NCI-H128 (cell line): Measurements from ENCODE around the gene TSEN54.
"Not testable (repeated sequence)": the region's sequence is repeated elsewhere in the genome, so short reads cannot be mapped to it uniquely, and the experiment has no call there.

Experiments
- DNase-seq: peaks from one replicate; lab custom pipeline; 2025; ENCODE audit not compliant: unreplicated experiment; lab: John Stamatoyannopoulos, UW

TSEN54 gene

DNA sequence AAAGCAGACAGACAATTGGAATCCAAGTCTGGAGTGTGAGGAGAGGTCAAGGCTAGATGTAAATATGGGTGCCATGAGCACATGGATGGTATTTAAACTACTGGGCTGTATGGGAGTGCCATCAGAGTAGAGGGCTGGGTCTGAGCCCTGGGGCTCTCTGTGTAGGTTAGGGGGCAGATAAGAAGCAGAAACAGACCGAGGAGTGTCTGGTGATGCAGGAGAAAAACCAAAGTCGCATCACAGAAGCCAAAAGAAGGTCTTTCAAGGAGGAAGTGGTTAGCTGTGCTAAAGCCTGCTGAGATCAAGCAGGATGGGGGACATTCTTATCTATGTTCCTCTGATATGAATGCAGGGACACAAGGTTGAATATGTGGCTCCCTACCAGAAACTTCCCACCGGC, 1.9 kb downstream of the TSEN54 start:
- DNase-seq = no peak

- DNase-seq = no peak
These were observed 2.7 kb downstream of the TSEN54 start for GRCh38 chr17:75518983-75519537.

GRCh38 chr17:75520413-75520812, 4.1 kb downstream of the TSEN54 start:
- DNase-seq = not testable (repeated sequence)

- DNase-seq = no peak
These were observed 5.0 kb downstream of the TSEN54 start for GRCh38 chr17:75521290-75521689.

GRCh38 chr17:75521951-75522727, 5.8 kb downstream of the TSEN54 start:
- DNase-seq = no peak

DNA sequence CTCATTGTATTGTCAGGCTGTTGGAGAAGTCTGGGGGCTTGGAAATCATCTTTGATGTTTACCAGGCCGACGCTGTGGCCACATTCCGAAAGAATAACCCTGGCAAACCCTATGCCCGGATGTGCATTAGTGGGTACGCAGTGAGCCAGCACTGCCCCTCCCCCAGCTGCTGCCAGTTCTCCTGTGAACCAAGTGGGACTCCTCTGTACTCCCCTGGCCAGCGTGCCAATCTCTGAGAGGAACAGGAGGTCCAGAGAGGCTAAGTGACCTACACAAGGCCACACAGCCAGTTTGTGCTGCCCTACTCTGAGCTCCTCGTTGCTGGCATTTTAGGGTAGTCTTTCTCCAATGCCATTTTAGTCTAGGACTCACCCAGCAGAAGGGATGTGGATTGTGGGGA, 7.3 kb downstream of the TSEN54 start:
- no peak for DNase-seq

DNA sequence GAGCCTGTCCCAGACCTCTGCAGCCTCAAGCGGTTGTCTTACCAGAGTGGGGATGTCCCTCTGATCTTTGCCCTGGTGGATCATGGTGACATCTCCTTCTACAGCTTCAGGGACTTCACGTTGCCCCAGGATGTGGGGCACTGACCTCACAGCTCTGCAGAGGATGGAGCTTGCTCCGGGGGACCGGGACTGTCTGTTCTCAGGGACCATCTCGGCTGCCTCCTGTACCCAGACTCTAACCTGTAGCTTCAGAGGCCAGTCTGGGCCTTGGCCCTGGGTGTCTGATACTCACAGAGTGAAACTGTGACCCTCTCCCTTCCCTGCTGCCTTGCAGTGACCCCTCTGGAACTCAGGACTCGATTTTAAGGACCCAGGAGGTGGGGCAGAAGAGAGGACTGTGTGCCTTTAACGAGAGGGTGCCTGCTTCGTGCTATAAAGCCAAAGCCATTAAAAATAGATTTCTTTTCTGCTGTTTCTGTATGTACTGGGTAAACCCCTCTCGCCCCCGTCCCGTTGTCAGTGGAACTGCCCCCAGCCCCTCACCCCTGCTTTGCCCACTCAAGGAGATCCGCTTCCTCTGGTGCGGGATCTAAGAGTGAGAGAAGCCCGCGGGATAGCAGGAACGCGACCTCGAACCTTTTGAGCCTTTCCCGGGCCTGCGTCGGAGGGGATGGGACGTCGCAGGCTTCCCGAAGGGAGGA, 8.1 kb downstream of the TSEN54 start:
- DNase-seq = no peak

DNA sequence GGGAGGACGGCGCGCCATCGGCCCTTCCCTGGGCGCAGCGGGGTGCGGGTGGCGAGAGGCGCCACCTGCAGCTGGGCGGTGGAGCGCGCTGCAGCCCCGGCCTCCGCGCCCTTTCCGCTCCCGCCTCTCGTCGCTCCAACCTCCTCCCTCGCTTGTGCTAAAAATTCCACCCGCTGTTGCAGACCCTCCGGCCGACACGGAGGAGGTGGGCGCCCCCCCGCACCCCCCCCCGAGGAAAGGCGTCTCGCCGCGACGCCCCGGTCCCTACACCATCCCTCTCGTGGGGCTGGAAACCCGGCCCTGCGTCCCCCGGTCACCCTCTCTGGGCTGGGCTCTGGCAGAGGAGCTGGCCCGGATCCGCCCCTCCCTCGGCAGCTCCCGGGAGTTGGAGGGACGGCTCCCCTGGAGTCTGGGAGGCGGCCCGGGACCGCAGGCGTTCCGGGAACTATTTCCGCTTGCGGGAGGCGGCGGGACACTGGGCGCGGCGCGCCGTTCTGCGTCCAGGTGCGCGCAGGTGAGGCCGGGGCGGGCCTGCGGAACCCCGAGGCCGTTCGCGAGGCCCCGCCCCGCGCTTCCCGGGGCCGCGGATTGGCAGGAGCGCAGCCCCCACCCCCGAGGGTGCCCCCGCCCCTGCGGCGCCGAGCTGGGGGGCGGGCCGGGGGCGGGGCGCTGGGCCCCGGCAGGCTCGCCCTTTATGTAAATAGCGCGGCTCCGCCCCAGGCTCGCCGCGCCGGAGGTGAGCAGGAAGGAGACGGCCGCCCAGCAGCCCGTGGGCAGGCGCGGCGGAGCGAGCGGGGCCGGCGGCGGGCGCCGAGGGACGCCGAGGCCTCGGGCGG, 8.9 kb downstream of the TSEN54 start, which contains the start of gene LLGL2:
Gene LLGL2, plus strand, starts transcription at position 728 of the 836 bp plus-strand sequence. CDS start 17,730 bp downstream, outside the sequence.
- peak; percentile 78 for DNase-seq

GRCh38 chr17:75525806-75526554, 9.7 kb downstream of the TSEN54 start:
- no peak for DNase-seq

DNA sequence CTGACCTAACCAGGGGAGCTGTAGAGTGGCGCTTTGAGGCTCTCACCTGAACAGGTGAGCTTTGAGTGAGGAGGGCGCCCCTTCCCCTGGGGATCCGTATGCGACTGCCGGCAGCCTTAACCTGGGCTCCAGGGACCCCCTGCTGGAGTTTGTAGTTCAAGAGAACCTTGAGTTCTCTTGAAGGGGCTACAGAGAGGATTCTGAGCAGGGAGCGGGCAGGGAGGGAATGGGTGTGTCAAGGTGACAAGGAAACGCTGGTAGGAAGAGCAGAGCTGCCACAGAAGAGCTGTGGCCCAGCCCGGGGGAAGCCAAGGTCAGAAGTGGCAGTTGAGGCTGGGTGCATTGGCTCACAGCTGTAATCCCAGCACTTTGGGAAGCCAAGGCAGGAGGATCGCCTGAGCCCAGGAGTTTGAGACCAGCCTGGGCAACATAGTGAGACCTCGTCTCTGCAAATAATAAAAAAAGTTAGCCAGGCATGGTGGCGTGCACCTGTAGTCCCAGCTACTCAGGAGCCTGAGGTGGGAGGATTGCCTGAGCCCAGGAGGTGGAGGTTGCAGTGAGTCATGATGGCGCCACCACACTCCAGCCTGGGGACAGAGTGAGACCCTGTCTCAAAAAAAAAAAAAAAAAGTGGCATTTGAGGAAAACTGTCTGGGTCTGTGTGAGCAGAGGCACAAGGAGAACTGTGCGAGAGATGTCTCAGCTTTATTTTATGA, 10.4 kb downstream of the TSEN54 start:
- no peak for DNase-seq

DNA sequence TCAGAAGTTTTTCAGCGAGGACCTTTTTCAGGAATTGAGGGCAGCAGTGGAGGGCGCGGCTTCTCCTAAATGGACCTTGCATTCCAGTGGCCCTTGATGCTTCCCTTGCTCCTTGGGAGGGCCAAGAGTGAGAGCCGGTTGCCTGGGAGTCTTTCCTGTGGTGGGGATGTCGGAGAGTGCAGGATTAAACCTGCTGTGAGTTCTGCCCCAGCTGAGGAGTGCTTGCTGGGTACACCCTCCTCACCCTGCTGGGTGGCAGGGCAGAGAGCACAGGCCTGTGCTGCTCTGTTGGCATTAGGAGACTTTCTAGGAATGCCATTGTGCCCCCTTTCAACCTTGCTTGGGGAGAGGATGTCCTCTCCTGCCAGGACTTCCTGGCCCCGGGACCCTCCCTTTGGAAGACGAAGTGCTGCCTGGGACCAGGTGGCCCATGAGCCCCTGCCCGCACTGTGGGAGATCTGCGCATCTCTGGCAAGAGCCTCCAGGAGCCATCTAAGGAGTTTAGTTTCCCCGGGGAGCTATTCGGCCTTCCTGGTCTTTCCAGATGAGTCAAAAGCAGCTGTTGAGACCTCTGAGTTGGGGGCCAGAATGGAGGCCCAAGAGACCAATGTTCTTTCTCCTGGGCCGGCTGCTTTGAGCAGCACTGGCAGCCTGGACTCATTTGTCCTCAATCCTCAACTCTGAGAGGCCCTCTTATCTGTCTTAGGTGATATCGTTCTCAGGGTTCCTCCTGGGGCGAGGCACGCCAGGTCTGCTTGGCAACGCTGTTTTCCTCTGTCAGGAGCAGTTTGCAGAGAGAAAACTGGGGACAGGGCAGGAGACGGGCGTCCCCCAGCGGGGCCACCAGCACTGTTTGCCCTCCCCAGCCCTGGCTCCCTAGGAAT, 14.8 kb downstream of the TSEN54 start:
- no peak for DNase-seq

- no peak for DNase-seq
These were observed 15.4 kb downstream of the TSEN54 start for GRCh38 chr17:75531721-75532072.

DNA sequence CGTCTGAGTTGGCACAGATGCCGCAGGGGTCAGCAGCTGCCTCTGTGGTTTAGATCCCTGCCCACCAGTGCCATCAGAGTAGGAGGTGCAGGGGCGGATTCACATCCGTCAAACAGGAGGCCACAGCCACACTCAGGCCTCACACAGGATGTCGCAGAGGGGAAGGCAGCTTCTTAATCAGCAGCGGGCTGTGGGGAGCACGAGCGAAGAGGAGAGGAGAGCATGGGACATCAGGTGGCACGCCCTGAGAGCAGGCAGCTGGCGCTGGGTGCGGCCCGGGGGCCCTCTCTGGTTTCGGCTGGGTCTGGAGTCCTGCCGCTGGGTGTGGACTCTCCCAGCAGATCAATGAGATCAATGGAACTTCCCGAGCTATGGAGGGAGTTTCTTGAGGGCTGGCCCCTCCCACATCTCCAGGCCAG, 18.8 kb downstream of the TSEN54 start:
- no peak for DNase-seq

- DNase-seq = no peak
These were observed 19.5 kb downstream of the TSEN54 start for GRCh38 chr17:75535871-75536270.

DNA sequence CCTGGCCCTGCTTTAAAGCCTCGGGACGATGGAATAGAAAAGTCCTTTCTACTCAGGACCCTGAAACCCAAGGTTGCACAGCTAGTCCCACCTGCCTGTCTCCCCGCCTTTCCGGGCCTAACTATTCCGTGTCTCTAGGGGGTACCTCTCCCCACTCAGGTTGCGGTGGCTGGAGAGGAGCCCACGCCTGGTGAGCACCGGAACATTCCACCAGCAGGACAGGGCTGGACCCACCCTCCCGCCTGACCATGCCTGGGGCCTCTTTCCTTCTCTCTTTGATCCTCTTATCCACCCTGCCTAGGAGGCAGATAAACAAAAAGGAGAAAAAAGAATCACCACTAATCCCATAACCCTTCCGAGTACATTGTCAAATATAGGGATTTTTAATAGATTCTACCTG, 20.0 kb downstream of the TSEN54 start:
- no peak for DNase-seq

GRCh38 chr17:75539967-75540729, 23.8 kb downstream of the TSEN54 start:
- no peak for DNase-seq

GRCh38 chr17:75540923-75541503, 24.7 kb downstream of the TSEN54 start:
- DNase-seq = no peak

- DNase-seq = no peak
These were observed 25.9 kb downstream of the TSEN54 start for GRCh38 chr17:75542229-75542628.
